ENCODE results near the gene MED28. TPM values are rescaled to one million over a fixed set of nuclear protein-coding genes. Genes with fewer than 3 reads are reported as not detected.

MED28 gene
- total and polyA plus RNA-seq, 12 donors, result 4.9 to 49.4 (median 12.1) TPM

DNA sequence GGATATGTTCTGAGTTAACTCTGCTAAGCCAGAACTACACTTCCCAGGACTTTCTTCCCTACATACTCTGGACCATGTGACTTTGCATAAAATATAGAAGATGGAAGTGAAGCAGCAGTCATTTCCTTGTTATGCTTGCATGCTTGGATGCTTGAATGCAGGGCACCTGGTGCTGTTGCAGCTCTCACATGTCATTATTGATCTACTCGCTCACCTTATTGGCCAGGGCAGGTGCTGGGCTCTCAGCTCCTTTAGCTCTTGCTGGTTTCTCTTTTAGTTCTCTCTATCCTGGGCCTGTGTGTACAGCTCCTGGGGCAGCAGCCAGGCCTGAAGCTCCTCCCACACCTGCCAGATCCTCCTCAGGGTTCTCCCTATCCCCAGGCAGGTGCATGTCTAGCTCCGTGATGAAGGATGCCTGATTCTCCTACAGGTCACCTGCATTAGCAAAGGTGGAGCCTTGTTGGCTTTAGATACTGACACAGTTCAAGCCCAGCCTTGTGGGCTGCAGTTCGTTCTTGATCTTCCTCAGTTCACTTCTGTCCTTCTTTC lies 53.3 kb downstream of the MED28 start:
- Histone ChIP-seq H3K27ac (no peak overlapping the region), H3K4me3 (no peak overlapping the region), H3K27me3 (no peaks in the 10 kb centered on the region), H3K36me3 (replicated peaks in 1 of 2) (no peaks in the 10 kb centered on the region), H3K4me1 (replicated peaks in 1 of 2) (no peaks in the 10 kb centered on the region), H3K9me3 (replicated peaks in 1 of 3) (no peaks in the 10 kb centered on the region)
- 81 to 87% (median 82%) methylated on average over 3 of the region's 3 CpGs for WGBS, 4 donors
- intact Hi-C loops (cut with DNase I), result no loop called here
- DNase-seq, result no peak
- TF ChIP-seq POLR2A (IDR thresholded peaks at IDR 0.05), result no peak
- TF ChIP-seq, protein P1, sequence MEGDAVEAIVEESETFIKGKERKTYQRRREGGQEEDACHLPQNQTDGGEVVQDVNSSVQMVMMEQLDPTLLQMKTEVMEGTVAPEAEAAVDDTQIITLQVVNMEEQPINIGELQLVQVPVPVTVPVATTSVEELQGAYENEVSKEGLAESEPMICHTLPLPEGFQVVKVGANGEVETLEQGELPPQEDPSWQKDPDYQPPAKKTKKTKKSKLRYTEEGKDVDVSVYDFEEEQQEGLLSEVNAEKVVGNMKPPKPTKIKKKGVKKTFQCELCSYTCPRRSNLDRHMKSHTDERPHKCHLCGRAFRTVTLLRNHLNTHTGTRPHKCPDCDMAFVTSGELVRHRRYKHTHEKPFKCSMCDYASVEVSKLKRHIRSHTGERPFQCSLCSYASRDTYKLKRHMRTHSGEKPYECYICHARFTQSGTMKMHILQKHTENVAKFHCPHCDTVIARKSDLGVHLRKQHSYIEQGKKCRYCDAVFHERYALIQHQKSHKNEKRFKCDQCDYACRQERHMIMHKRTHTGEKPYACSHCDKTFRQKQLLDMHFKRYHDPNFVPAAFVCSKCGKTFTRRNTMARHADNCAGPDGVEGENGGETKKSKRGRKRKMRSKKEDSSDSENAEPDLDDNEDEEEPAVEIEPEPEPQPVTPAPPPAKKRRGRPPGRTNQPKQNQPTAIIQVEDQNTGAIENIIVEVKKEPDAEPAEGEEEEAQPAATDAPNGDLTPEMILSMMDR (IDR thresholded peaks at IDR 0.05), result no peak

DNA sequence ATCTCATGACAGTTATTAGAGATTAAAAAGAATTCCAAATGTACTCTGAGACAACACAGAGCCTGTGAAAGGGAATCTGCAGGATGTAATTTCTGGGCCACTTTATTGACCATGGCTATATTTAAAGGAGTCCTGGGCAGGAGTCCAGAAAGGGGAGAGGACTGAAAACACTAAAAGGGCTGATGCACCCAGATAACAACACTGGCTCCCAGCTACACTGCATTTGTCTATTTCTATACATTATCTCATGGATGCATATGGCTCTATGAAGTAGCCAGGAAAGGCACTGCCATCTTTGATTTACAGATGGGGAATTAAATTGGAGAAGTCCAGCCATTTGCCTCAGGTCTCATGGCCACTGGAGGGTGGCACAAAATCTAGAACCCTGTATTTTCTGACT lies 56.0 kb downstream of the MED28 start:
- H3K4me3 ChIP-seq, result no peak overlapping the region
- no peaks in the 10 kb centered on the region for H3K4me1 ChIP-seq (replicated peaks in 1 of 2)
- intact Hi-C loops (cut with DNase I), result no loop called here
- H3K9me3 ChIP-seq (replicated peaks in 1 of 3), result no peaks in the 10 kb centered on the region
- TF ChIP-seq, protein P1 (IDR thresholded peaks at IDR 0.05), result no peak
- no peak for TF ChIP-seq POLR2A (IDR thresholded peaks at IDR 0.05)
- H3K27me3 ChIP-seq, result no peaks in the 10 kb centered on the region
- no peak overlapping the region for H3K27ac ChIP-seq
- DNase-seq, result no peak
- no peaks in the 10 kb centered on the region for H3K36me3 ChIP-seq (replicated peaks in 1 of 2)

DNA sequence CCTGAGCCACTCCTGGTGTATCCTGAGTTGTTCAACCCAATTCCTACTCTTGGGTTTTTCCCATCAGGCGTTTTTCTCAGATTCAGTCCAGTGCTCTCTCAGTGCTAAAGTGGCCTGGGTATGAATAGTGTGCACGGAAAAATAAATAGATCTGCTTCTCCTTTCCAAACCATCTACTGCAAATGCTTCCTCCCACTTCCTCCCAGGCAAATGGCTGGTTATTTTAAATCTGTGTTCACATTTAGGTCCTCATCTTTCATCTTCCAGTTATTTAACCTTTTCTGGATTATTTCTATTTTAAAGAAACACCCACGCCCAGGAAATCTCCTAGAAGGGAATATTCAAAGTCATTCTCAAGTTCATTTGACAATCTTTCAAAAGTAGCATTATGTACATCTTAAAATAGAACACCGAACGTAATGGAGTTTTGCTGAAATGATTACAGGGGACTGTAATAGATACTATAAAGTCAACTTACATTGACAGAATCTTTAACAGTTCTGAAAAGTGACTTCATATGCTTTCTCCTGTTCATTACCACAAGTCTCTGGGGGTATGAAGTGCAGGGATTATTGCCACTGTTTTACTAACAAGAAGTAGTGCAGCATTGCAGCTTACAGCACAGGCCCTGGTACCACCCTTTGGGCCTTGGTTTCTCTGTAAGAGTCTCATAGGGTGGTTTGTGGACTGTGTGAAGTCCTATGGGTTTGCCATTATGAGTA lies 66.3 kb downstream of the MED28 start:
- no peaks in the 10 kb centered on the region for H3K36me3 ChIP-seq (replicated peaks in 1 of 2)
- no peaks in the 10 kb centered on the region for H3K4me1 ChIP-seq (replicated peaks in 1 of 2)
- DNase-seq, result no peak
- no peak overlapping the region for H3K4me3 ChIP-seq
- no peak overlapping the region for H3K27ac ChIP-seq
- no peaks in the 10 kb centered on the region for H3K27me3 ChIP-seq
- intact Hi-C loops (cut with DNase I), result no loop called here
- H3K9me3 ChIP-seq (replicated peaks in 1 of 3), result no peaks in the 10 kb centered on the region
- 44 to 69% (median 58%) methylated on average over 5 of the region's 5 CpGs for WGBS, 4 donors
- TF ChIP-seq, protein P1 (IDR thresholded peaks at IDR 0.05), result no peak
- no peak for TF ChIP-seq POLR2A (IDR thresholded peaks at IDR 0.05)

DNA sequence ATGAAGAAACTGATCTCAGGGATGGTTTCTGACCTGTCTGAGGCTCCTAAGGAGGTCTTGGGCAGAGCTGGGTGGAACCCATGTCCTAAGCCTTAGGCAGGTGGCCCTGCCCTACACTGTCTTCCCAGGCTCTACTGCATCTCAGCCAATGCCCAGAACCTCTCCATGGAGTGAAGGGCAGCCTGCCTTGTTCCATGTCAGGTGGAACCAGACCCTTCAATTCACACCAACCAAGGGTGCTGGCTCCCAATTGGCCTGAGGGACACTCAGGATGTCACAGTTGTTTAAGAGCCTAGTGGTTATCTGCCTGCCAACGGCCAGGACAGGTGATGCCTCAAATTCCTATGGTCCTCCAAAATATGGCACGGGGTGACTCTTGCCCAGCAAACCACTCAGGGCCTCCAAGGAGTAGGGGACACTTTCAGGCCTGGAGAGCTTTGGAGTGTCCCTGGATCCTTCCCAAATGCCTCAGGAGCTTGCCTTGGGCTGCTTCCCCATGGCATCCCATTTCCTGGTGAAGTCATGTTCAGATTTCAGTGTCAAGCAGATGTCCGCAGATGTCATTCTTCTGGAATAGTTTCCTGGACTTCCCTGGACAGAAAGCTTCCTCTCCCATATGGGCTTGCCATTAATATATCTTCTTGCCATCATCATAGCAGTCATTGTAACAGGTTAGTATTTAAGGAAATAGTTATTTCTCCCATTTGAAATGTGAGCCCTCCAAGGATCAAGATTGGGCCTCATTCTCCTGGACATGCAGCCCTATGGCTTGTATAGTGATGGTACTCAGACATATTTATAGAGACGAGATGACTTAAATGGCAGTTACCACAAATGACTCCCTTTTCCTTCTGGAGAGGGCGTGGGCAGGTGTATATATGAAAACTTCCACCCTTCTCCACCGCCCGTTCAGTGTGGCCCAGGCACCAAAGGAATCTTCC lies 67.1 kb downstream of the MED28 start:
- Histone ChIP-seq H3K4me1 (replicated peaks in 1 of 2) (no peaks in the 10 kb centered on the region), H3K36me3 (replicated peaks in 1 of 2) (no peaks in the 10 kb centered on the region), H3K27ac (no peak overlapping the region), H3K9me3 (replicated peaks in 1 of 3) (no peaks in the 10 kb centered on the region), H3K27me3 (no peaks in the 10 kb centered on the region), H3K4me3 (no peak overlapping the region)
- WGBS, 4 donors, result 61 to 73% (median 67%) methylated on average over 7 of the region's 7 CpGs
- DNase-seq, result no peak
- intact Hi-C loops (cut with DNase I), result no loop called here
- TF ChIP-seq, protein P1 (IDR thresholded peaks at IDR 0.05), result no peak
- no peak for TF ChIP-seq POLR2A (IDR thresholded peaks at IDR 0.05)
